ENCODE measurements around the gene IGSF21. TPM values are rescaled to one million over a fixed set of nuclear protein-coding genes. Genes with fewer than 3 reads are reported as not detected.

Gene IGSF21
- total and polyA plus RNA-seq, 10 of the 15 experiments (the other 5 are each of a cell fraction or from before 2014, with no cell fraction given) = 0.03 to 0.49 TPM; not detected in 8

GRCh38 chr1:18230321-18230720 is 122.7 kb downstream of the IGSF21 start:
- intact Hi-C loops (cut with micrococcal nuclease; ENCODE audit: unreplicated experiment) = no loop called here
- no peaks in the 10 kb centered on the region for H3K36me3 ChIP-seq (ENCODE audit: control insufficient read depth in 2 of 2, insufficient read depth in 2 of 2, low read length in 1 of 2)
- H3K4me3 ChIP-seq = no peak overlapping the region
- no TSS peak for BruUV-seq (replicated peaks)
- ChIA-PET CTCF (interaction anchor here (1.6 kb wide), 1 partner anchor 130 kb away, joined by 3 read pairs; no protein-coding TSS in a partner anchor), RAD21 (ENCODE audit: unreplicated experiment) (interaction anchor here (0.8 kb wide), 1 partner anchor 72 kb away, joined by 3 read pairs; no protein-coding TSS in a partner anchor), SMC1A (ENCODE audit: uncharacterized antibody, unreplicated experiment) (no interaction called here), POLR2A (no interaction called here)
- no peak overlapping the region for H2AFZ ChIP-seq (ENCODE audit: control insufficient read depth, low read depth, low read length)
- TF ChIP-seq ZNF217 (IDR thresholded peaks at IDR 0.05) = no peak
- TF ChIP-seq USF1 (IDR thresholded peaks at IDR 0.05; ENCODE audit: borderline replicate concordance, extremely low read length, insufficient read depth, low read depth, low read length) = no peak
- TF ChIP-seq NR2F1 (conservative IDR thresholded peaks at IDR 0.05) = no peak
- no peak for TF ChIP-seq SMAD1 (IDR thresholded peaks at IDR 0.05; ENCODE audit: low read depth, partially characterized antibody)
- no peak for TF ChIP-seq RFX5 (IDR thresholded peaks at IDR 0.05; ENCODE audit: low read depth, low read length)
- no peak for TF ChIP-seq BRCA1 (IDR thresholded peaks at IDR 0.05; ENCODE audit: low read depth, low read length)
- no peak for TF ChIP-seq BCL11A (IDR thresholded peaks at IDR 0.05; ENCODE audit: low read depth, low read length)
- no peak for TF ChIP-seq SUZ12 (IDR thresholded peaks at IDR 0.05; ENCODE audit: unreplicated experiment)
- no peak for TF ChIP-seq MEF2A (IDR thresholded peaks at IDR 0.05; ENCODE audit: insufficient read depth, low read depth, low read length)
- TF ChIP-seq IRF4 (IDR thresholded peaks at IDR 0.05; ENCODE audit: low read depth, low read length) = no peak
- TF ChIP-seq NFYB (IDR thresholded peaks at IDR 0.05; ENCODE audit: insufficient read depth, low read depth, low read length) = no peak
- TF ChIP-seq NR2C2 (IDR thresholded peaks at IDR 0.05; ENCODE audit: borderline replicate concordance, control insufficient read depth, insufficient read length, low read depth) = no peak
- no peak for TF ChIP-seq NR2C1 (IDR thresholded peaks at IDR 0.05)
- TF ChIP-seq MXI1 (IDR thresholded peaks at IDR 0.05; ENCODE audit: low read depth, low read length) = no peak
- TF ChIP-seq RAD21 (IDR thresholded peaks at IDR 0.05; ENCODE audit: insufficient read depth, low read depth, low read length) = no peak
- no peak for TF ChIP-seq ZBTB4 (CRISPR knock-in tag; IDR thresholded peaks at IDR 0.05)
- no peak for TF ChIP-seq STAT1 (conservative IDR thresholded peaks at IDR 0.05)
- H3K9me3 ChIP-seq (replicated peaks; ENCODE audit: control insufficient read depth, insufficient read depth, low read length) = peaks cover 5% of the 10 kb centered on the region
- 31% methylated on average over 6 of the region's 6 CpGs for WGBS (ENCODE audit: insufficient coverage, insufficient replicate concordance, low lambda C conversion rate, missing lambda C conversion rate)
- H3K4me2 ChIP-seq (ENCODE audit: control insufficient read depth, insufficient read depth) = no peak overlapping the region
- no peaks in the 10 kb centered on the region; a peak in 2 of 4 replicates for H3K27me3 ChIP-seq (replicated peaks in 1 of 2; ENCODE audit: control insufficient read depth in 2 of 2, insufficient read depth in 2 of 2, low read length in 1 of 2)
- ATAC-seq = no peak
- FAIRE-seq = no peak
- in situ Hi-C loops (cut with MboI) = no loop called here
- no peak for DNase-seq (ENCODE audit: low read depth, low spot score)
- no peaks in the 10 kb centered on the region for H4K20me1 ChIP-seq (ENCODE audit: control insufficient read depth, insufficient read depth)
- H3K9ac ChIP-seq (ENCODE audit: control insufficient read depth, insufficient read depth, low read length) = no peak overlapping the region
- H3K4me1 ChIP-seq (ENCODE audit: control insufficient read depth, insufficient read depth, low read length) = no peaks in the 10 kb centered on the region
- no peak overlapping the region for H3K27ac ChIP-seq (ENCODE audit: control insufficient read depth, insufficient read depth)
- H3K79me2 ChIP-seq (ENCODE audit: control insufficient read depth, insufficient read depth, low read length) = no peaks in the 10 kb centered on the region

All from GM12878 (cell line).